IMR-90 (cell line): ENCODE measurements around the gene PARP11. TPM values are rescaled to one million over a fixed set of nuclear protein-coding genes. Genes with fewer than 3 reads are reported as not detected.

Source experiments
- ATAC-seq: fragments of 200-7000 bp; cut with Tn5 transposase; 2 replicates; pipeline ENCODE4 v1.9.1; 2020; ENCODE audit warnings: low read depth, mild to moderate bottlenecking, moderate library complexity
- BruUV-seq: library from RNA; stranded (reverse); fragments of 400-500 nt; replicated peaks from 2 replicates; lab custom pipeline; 2021; lab: Mats Ljungman, UMichigan
- CTCF ChIA-PET: fragments of 300-600 bp; formaldehyde crosslinking; extraction: SDS; loops from one replicate; lab custom pipeline; 2021; ENCODE audit warnings: antibody characterized with exemption; lab: Yijun Ruan, JAX
- POLR2A ChIA-PET: fragments of 300-600 bp; sonication (Branson Sonifier 250); formaldehyde crosslinking; loops from one replicate; lab custom pipeline; 2022; ENCODE audit warnings: antibody characterized with exemption; ENCODE audit not compliant: unreplicated experiment; lab: Charles Lee
- DNase-seq: peaks from one replicate; pipeline ENCODE4 v3.0.0; 2013
- H2AFZ ChIP-seq: replicated peaks from 2 replicates; pipeline ENCODE3; 2013; ENCODE audit warnings: low read length, mild to moderate bottlenecking; ENCODE audit not compliant: poor library complexity
- H2AK5ac ChIP-seq: 2 replicates; pipeline ENCODE4 v1.6.1; 2013; ENCODE audit warnings: low read depth, low read length, inconsistent platforms
- H2AK9ac ChIP-seq: replicated peaks from 2 replicates; pipeline ENCODE3; 2013; ENCODE audit warnings: mild to moderate bottlenecking, low read depth, low read length, moderate library complexity; ENCODE audit not compliant: poor library complexity
- H2BK120ac ChIP-seq: 2 replicates; pipeline ENCODE4 v1.6.1; 2013; ENCODE audit warnings: low read depth, low read length, inconsistent platforms
- H2BK15ac ChIP-seq: 3 replicates; pipeline ENCODE4 v1.6.1; 2013; ENCODE audit warnings: low read depth, low read length, inconsistent platforms
- H2BK20ac ChIP-seq: 2 replicates; pipeline ENCODE4 v1.6.1; 2013; ENCODE audit warnings: low read depth, mild to moderate bottlenecking, inconsistent platforms, low read length, moderate library complexity
- H2BK5ac ChIP-seq: 2 replicates; pipeline ENCODE4 v1.6.1; 2013; ENCODE audit warnings: mild to moderate bottlenecking, low read depth, low read length, inconsistent platforms; ENCODE audit not compliant: poor library complexity, severe bottlenecking
- H3K14ac ChIP-seq: replicated peaks from 2 replicates; pipeline ENCODE4 v1.6.1; 2013; ENCODE audit warnings: low read depth, low read length, inconsistent platforms
- H3K18ac ChIP-seq: 2 replicates; pipeline ENCODE4 v1.6.1; 2013; ENCODE audit warnings: low read depth, low read length, control low read depth
- H3K23ac ChIP-seq: 2 replicates; pipeline ENCODE4 v1.6.1; 2013; ENCODE audit warnings: low read depth, low read length, inconsistent platforms
- H3K27ac ChIP-seq: 2 replicates; pipeline ENCODE4 v1.5.1; 2013; ENCODE audit warnings: mild to moderate bottlenecking, control low read depth, low read length; ENCODE audit not compliant: insufficient read depth
- H3K27me3 ChIP-seq: 2 replicates; pipeline ENCODE4 v1.6.1; 2013; ENCODE audit warnings: low read length; ENCODE audit not compliant: control insufficient read depth, insufficient read depth
- H3K36me3 ChIP-seq: 2 replicates; pipeline ENCODE4 v1.6.1; 2013; ENCODE audit warnings: low read length, mixed read lengths; ENCODE audit not compliant: control insufficient read depth, insufficient read depth
- H3K4ac ChIP-seq: 2 replicates; pipeline ENCODE4 v1.6.1; 2013; ENCODE audit warnings: low read depth, low read length, inconsistent platforms
- H3K4me1 ChIP-seq: 2 replicates; pipeline ENCODE4 v1.6.1; 2013; ENCODE audit warnings: low read length, mixed read lengths; ENCODE audit not compliant: control insufficient read depth, insufficient read depth
- H3K4me2 ChIP-seq: 2 replicates; pipeline ENCODE4 v1.6.1; 2013; ENCODE audit warnings: low read depth, mild to moderate bottlenecking, control low read depth, low read length, moderate library complexity
- H3K4me3 ChIP-seq: 2 replicates; pipeline ENCODE4 v1.5.1; 2013; ENCODE audit warnings: low read depth, mild to moderate bottlenecking, control low read depth, low read length, moderate library complexity; ENCODE audit not compliant: insufficient read depth
- H3K56ac ChIP-seq: 2 replicates; pipeline ENCODE4 v1.6.1; 2013; ENCODE audit warnings: low read length, inconsistent platforms; ENCODE audit not compliant: insufficient read depth; ENCODE audit errors: extremely low read depth
- H3K79me1 ChIP-seq, 2 experiments: 2 replicates each; pipeline ENCODE4 v1.6.1; 2013; ENCODE audit warnings: low read length in 2 of 2, inconsistent platforms in 1 of 2, low read depth in 1 of 2
- H3K9ac ChIP-seq: 2 replicates; pipeline ENCODE4 v1.6.1; 2013; ENCODE audit warnings: low read depth, low read length, control low read depth
- H3K9me1 ChIP-seq: 2 replicates; pipeline ENCODE4 v1.6.1; 2013; ENCODE audit warnings: low read length, inconsistent platforms; ENCODE audit not compliant: insufficient read depth
- H3K9me3 ChIP-seq: 2 replicates; pipeline ENCODE4 v1.6.1; 2013; ENCODE audit warnings: low read length; ENCODE audit not compliant: control insufficient read depth, insufficient read depth
- H4K20me1 ChIP-seq: 2 replicates; pipeline ENCODE4 v1.6.1; 2013; ENCODE audit warnings: low read length, inconsistent platforms; ENCODE audit not compliant: insufficient read depth
- H4K5ac ChIP-seq: 2 replicates; pipeline ENCODE4 v1.6.1; 2013; ENCODE audit warnings: mild to moderate bottlenecking, low read depth, low read length, control low read depth
- H4K8ac ChIP-seq, 2 experiments: 2 replicates each; pipeline ENCODE4 v1.6.1; 2013; ENCODE audit warnings: low read depth in 2 of 2, low read length in 2 of 2, control low read depth in 1 of 2, inconsistent platforms in 1 of 2
- H4K91ac ChIP-seq: 2 replicates; pipeline ENCODE4 v1.6.1; 2013; ENCODE audit warnings: low read depth, low read length, inconsistent platforms; ENCODE audit not compliant: insufficient read depth
- CEBPB ChIP-seq: IDR thresholded peaks from 2 replicates; pipeline ENCODE4 v1.6.1; 2012; ENCODE audit warnings: low read depth, low read length, improper control_type of control experiment
- CHD1 ChIP-seq: IDR thresholded peaks from 2 replicates; pipeline ENCODE4 v1.6.1; 2012; ENCODE audit warnings: low read depth, low read length, improper control_type of control experiment
- FOS ChIP-seq: fragments of 150-350 bp; IDR thresholded peaks from 2 replicates; pipeline ENCODE4 v1.6.1; 2016; ENCODE audit warnings: low read depth, low read length
- MAFK ChIP-seq: IDR thresholded peaks from 2 replicates; pipeline ENCODE4 v1.6.1; 2012; ENCODE audit warnings: low read depth, low read length, improper control_type of control experiment
- MAZ ChIP-seq: IDR thresholded peaks from 2 replicates; pipeline ENCODE4 v1.6.1; 2012; ENCODE audit warnings: low read depth, mild to moderate bottlenecking, low read length, improper control_type of control experiment, moderate library complexity, borderline replicate concordance
- MXI1 ChIP-seq: IDR thresholded peaks from 2 replicates; pipeline ENCODE4 v1.6.1; 2012; ENCODE audit warnings: low read depth, mild to moderate bottlenecking, low read length, moderate library complexity, borderline replicate concordance
- NFE2L2 ChIP-seq: fragments of 150-350 bp; IDR thresholded peaks from 2 replicates; pipeline ENCODE4 v1.6.1; 2016; ENCODE audit warnings: low read depth, mild to moderate bottlenecking, low read length
- POLR2A ChIP-seq: IDR thresholded peaks from 2 replicates; pipeline ENCODE4 v1.6.1; 2012; ENCODE audit warnings: mild to moderate bottlenecking, low read depth, low read length
- RCOR1 ChIP-seq: IDR thresholded peaks from 2 replicates; pipeline ENCODE4 v1.6.1; 2012; ENCODE audit warnings: mild to moderate bottlenecking, low read length, improper control_type of control experiment; ENCODE audit not compliant: insufficient replicate concordance
- RFX5 ChIP-seq: IDR thresholded peaks from 2 replicates; pipeline ENCODE4 v1.8.0; 2012; ENCODE audit warnings: low read depth, mild to moderate bottlenecking, low read length, moderate library complexity
- SMC3 ChIP-seq: fragments of 150-350 bp; IDR thresholded peaks from 2 replicates; pipeline ENCODE4 v1.6.1; 2016; ENCODE audit warnings: low read depth, mild to moderate bottlenecking, antibody characterized with exemption, low read length, moderate library complexity
- USF2 ChIP-seq: fragments of 150-350 bp; IDR thresholded peaks from 2 replicates; pipeline ENCODE4 v1.6.1; 2017; ENCODE audit warnings: mild to moderate bottlenecking, antibody characterized with exemption, low read length, low read depth
- WGBS, 2 experiments: methylation state at CpG; one replicate each; pipeline versions ENCODE4 v1.1.5 to v1.1.7; 2013; ENCODE audit warnings: missing lambda C conversion rate in 2 of 2; ENCODE audit not compliant: insufficient read length in 1 of 2; ENCODE audit errors: extremely low coverage in 2 of 2; 5-methylcytosine and 5-hydroxymethylcytosine counted together
- dilution Hi-C: fragments of 300-500 bp; cut with HindIII; formaldehyde crosslinking; loops from one replicate; pipeline ENCODE4 v1.14.3; 2018; ENCODE audit warnings: low sequenced_read_pairs; ENCODE audit not compliant: unreplicated experiment
- in situ Hi-C: fragments of 300-500 bp; cut with MboI; formaldehyde crosslinking; loops from 3 replicates; pipeline ENCODE4 v1.14.3; 2019; ENCODE audit warnings: low sequenced_read_pairs, inconsistent platforms, mixed read lengths
- intact Hi-C: fragments of 100-400 bp; cut with micrococcal nuclease; formaldehyde crosslinking; loops from 2 replicates; pipeline ENCODE4 v1.10.0; 2022
- polyA plus RNA-seq, 3 experiments: library from polyadenylated mRNA; depleted of rRNA; stranded (reverse); fragments of >200 nt; gene quantifications; 2 replicates each; pipeline ENCODE4 v1.2.3, GENCODE V29; 2012; ENCODE audit warnings: low replicate concordance in 1 of 3
- total RNA-seq: library from RNA; depleted of rRNA; stranded (reverse); fragments of >200 nt; gene quantifications from 2 replicates; pipeline ENCODE4 v1.2.3, GENCODE V29; 2012
- TF ChIP-seq, protein P1 (sequence below): conservative IDR thresholded peaks from 2 replicates; pipeline ENCODE4 v1.5.1; 2012; ENCODE audit warnings: mild to moderate bottlenecking, low read depth, low read length, improper control_type of control experiment
- TF ChIP-seq, protein P2 (sequence below): fragments of 150-350 bp; IDR thresholded peaks from 2 replicates; pipeline ENCODE4 v1.6.1; 2016; ENCODE audit warnings: low read depth, mild to moderate bottlenecking, low read length, moderate library complexity, borderline replicate concordance

The PARP11 gene
- total and polyA plus RNA-seq, 2 of the 4 experiments (the other 2 are of a cell fraction): 1.8 to 3.0 TPM

GRCh38 chr12:3898756-3899155 is 25.6 kb upstream of the PARP11 start:
- H3K18ac ChIP-seq: no peak overlapping the region
- no peak overlapping the region for H3K27ac ChIP-seq
- peaks cover 3% of the 10 kb centered on the region; the same call in 1 of the 2 replicates for H3K27me3 ChIP-seq
- no peak overlapping the region for H3K9ac ChIP-seq
- no peaks in the 10 kb centered on the region for H3K9me1 ChIP-seq
- dilution Hi-C loops: no loop called here
- H3K4me3 ChIP-seq: no peak overlapping the region
- H4K20me1 ChIP-seq: no peaks in the 10 kb centered on the region
- ChIA-PET CTCF (interaction anchor here (0.5 kb wide), 1 partner anchor 436 kb away, joined by 5 read pairs; no protein-coding TSS in a partner anchor), POLR2A (no interaction called here)
- H4K91ac ChIP-seq: no peak overlapping the region
- no peak overlapping the region for H2BK15ac ChIP-seq
- no peak overlapping the region for H2AFZ ChIP-seq
- no TSS peak for BruUV-seq
- no peaks in the 10 kb centered on the region for H3K4me1 ChIP-seq
- in situ Hi-C loops: no loop called here
- no peak overlapping the region for H3K56ac ChIP-seq
- DNase-seq (no peak), ATAC-seq (no peak)
- no peak overlapping the region for H3K4ac ChIP-seq
- H3K9me3 ChIP-seq: no peaks in the 10 kb centered on the region
- intact Hi-C loops: loop anchor here (10.0 kb wide), 1 partner anchor 76 kb away; no protein-coding TSS in a partner anchor
- H3K36me3 ChIP-seq: no peaks in the 10 kb centered on the region
- no peak overlapping the region for H2AK9ac ChIP-seq
- no peak overlapping the region for H3K4me2 ChIP-seq
- no peak overlapping the region for H4K8ac ChIP-seq
- no peak overlapping the region for H3K23ac ChIP-seq
- no CpG with 5 or more reads among the region's 3 CpGs for WGBS, 2 experiments
- no peaks in the 10 kb centered on the region for H3K79me1 ChIP-seq
- no peak overlapping the region for H2AK5ac ChIP-seq
- H3K14ac ChIP-seq: no peak overlapping the region
- no peak overlapping the region for H2BK5ac ChIP-seq
- TF ChIP-seq FOS (no peak), USF2 (no peak), RCOR1 (no peak), POLR2A (no peak), NFE2L2 (no peak), CEBPB (no peak), CHD1 (no peak), SMC3 (no peak), RFX5 (no peak), MAZ (no peak), MAFK (no peak), MXI1 (no peak)
- TF ChIP-seq, protein P1, sequence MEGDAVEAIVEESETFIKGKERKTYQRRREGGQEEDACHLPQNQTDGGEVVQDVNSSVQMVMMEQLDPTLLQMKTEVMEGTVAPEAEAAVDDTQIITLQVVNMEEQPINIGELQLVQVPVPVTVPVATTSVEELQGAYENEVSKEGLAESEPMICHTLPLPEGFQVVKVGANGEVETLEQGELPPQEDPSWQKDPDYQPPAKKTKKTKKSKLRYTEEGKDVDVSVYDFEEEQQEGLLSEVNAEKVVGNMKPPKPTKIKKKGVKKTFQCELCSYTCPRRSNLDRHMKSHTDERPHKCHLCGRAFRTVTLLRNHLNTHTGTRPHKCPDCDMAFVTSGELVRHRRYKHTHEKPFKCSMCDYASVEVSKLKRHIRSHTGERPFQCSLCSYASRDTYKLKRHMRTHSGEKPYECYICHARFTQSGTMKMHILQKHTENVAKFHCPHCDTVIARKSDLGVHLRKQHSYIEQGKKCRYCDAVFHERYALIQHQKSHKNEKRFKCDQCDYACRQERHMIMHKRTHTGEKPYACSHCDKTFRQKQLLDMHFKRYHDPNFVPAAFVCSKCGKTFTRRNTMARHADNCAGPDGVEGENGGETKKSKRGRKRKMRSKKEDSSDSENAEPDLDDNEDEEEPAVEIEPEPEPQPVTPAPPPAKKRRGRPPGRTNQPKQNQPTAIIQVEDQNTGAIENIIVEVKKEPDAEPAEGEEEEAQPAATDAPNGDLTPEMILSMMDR: no peak
- TF ChIP-seq, protein P2, sequence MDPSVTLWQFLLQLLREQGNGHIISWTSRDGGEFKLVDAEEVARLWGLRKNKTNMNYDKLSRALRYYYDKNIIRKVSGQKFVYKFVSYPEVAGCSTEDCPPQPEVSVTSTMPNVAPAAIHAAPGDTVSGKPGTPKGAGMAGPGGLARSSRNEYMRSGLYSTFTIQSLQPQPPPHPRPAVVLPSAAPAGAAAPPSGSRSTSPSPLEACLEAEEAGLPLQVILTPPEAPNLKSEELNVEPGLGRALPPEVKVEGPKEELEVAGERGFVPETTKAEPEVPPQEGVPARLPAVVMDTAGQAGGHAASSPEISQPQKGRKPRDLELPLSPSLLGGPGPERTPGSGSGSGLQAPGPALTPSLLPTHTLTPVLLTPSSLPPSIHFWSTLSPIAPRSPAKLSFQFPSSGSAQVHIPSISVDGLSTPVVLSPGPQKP: no peak
- no peak overlapping the region for H2BK120ac ChIP-seq
- no peak overlapping the region for H2BK20ac ChIP-seq
- no peak overlapping the region for H4K5ac ChIP-seq
